HG03095 (cell line): Measurements from ENCODE around the gene MIS18A.
"Not testable (repeated sequence)": the region's sequence is repeated elsewhere in the genome, so short reads cannot be mapped to it uniquely, and the experiment has no call there.

ENCODE experiments used
- ATAC-seq: cut with Tn5 transposase; IDR thresholded peaks from one replicate; pipeline ENCODE4 v1.9.1; 2021; ENCODE audit warnings: moderate library complexity; ENCODE audit not compliant: unreplicated experiment

The MIS18A gene

GRCh38 chr21:32278518-32279376, at the start of gene MIS18A:
Gene MIS18A (minus strand): TSS chr21:32279049. CDS start chr21:32279014, 35 bp downstream.
- peak; percentile 88 for ATAC-seq

GRCh38 chr21:32328595-32328994, 49.7 kb upstream of the MIS18A start:
- no peak for ATAC-seq

- ATAC-seq: no peak
Observed at GRCh38 chr21:32325706-32326105, 46.9 kb upstream of the MIS18A start.

- ATAC-seq: no peak
Observed at GRCh38 chr21:32322676-32323075, 43.8 kb upstream of the MIS18A start.

GRCh38 chr21:32322103-32322502, 43.3 kb upstream of the MIS18A start:
- no peak for ATAC-seq

GRCh38 chr21:32321480-32321879, 42.6 kb upstream of the MIS18A start:
- ATAC-seq: no peak

- ATAC-seq: no peak
Observed at GRCh38 chr21:32320726-32321125, 41.9 kb upstream of the MIS18A start.

GRCh38 chr21:32320059-32320458, 41.2 kb upstream of the MIS18A start:
- ATAC-seq: no peak

- no peak for ATAC-seq
Observed at GRCh38 chr21:32319012-32319411, 40.2 kb upstream of the MIS18A start.

GRCh38 chr21:32317726-32318125, 38.9 kb upstream of the MIS18A start:
- ATAC-seq: no peak

- ATAC-seq: no peak
Observed at GRCh38 chr21:32316361-32317215, 37.7 kb upstream of the MIS18A start.

- no peak for ATAC-seq
Observed at GRCh38 chr21:32315511-32316281, 36.8 kb upstream of the MIS18A start.

GRCh38 chr21:32314806-32315205, 36.0 kb upstream of the MIS18A start:
- ATAC-seq: no peak

- no peak for ATAC-seq
Observed at GRCh38 chr21:32312976-32313375, 34.1 kb upstream of the MIS18A start.

GRCh38 chr21:32312326-32312725, 33.5 kb upstream of the MIS18A start:
- no peak for ATAC-seq

- ATAC-seq: no peak
Observed at GRCh38 chr21:32311621-32312020, 32.8 kb upstream of the MIS18A start.

- ATAC-seq: not testable (repeated sequence)
Observed at GRCh38 chr21:32310976-32311375, 32.1 kb upstream of the MIS18A start.

GRCh38 chr21:32309906-32310460, 31.1 kb upstream of the MIS18A start:
- no peak for ATAC-seq

GRCh38 chr21:32308696-32309095, 29.8 kb upstream of the MIS18A start:
- ATAC-seq: no peak

GRCh38 chr21:32307706-32308105, 28.9 kb upstream of the MIS18A start:
- ATAC-seq: no peak
